Measurements from ENCODE around the gene ULK1. TPM values are rescaled to one million over a fixed set of nuclear protein-coding genes. Genes with fewer than 3 reads are reported as not detected.

Gene ULK1
- total RNA-seq, 1 donor from 2014 or later = 57.4 TPM

- TF ChIP-seq, protein P1, sequence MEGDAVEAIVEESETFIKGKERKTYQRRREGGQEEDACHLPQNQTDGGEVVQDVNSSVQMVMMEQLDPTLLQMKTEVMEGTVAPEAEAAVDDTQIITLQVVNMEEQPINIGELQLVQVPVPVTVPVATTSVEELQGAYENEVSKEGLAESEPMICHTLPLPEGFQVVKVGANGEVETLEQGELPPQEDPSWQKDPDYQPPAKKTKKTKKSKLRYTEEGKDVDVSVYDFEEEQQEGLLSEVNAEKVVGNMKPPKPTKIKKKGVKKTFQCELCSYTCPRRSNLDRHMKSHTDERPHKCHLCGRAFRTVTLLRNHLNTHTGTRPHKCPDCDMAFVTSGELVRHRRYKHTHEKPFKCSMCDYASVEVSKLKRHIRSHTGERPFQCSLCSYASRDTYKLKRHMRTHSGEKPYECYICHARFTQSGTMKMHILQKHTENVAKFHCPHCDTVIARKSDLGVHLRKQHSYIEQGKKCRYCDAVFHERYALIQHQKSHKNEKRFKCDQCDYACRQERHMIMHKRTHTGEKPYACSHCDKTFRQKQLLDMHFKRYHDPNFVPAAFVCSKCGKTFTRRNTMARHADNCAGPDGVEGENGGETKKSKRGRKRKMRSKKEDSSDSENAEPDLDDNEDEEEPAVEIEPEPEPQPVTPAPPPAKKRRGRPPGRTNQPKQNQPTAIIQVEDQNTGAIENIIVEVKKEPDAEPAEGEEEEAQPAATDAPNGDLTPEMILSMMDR (IDR thresholded peaks at IDR 0.05; ENCODE audit: borderline replicate concordance) = no peak
- H3K4me1 ChIP-seq = peaks cover 77% of the 10 kb centered on the region
- no peak for DNase-seq
- peak overlapping the region; percentile 47 for H3K4me3 ChIP-seq
- no peaks in the 10 kb centered on the region for H3K27me3 ChIP-seq (ENCODE audit: low read depth)
- H3K9me3 ChIP-seq (replicated peaks) = no peaks in the 10 kb centered on the region
- H3K27ac ChIP-seq (replicated peaks) = peak overlapping the region; percentile 80
- H3K36me3 ChIP-seq = peaks cover 30% of the 10 kb centered on the region
- intact Hi-C loops (cut with micrococcal nuclease) = no loop called here
Measured at GRCh38 chr12:131903270-131904255, 9.1 kb downstream of the ULK1 start.

- TF ChIP-seq, protein P1 (IDR thresholded peaks at IDR 0.05; ENCODE audit: borderline replicate concordance) = no peak
- Histone ChIP-seq H3K27me3 (ENCODE audit: low read depth) (no peaks in the 10 kb centered on the region), H3K4me3 (no peak overlapping the region), H3K36me3 (peaks cover 31% of the 10 kb centered on the region), H3K9me3 (replicated peaks) (no peaks in the 10 kb centered on the region), H3K4me1 (peaks cover 75% of the 10 kb centered on the region), H3K27ac (replicated peaks) (no peak overlapping the region)
- intact Hi-C loops (cut with micrococcal nuclease) = no loop called here
- no peak for DNase-seq
Measured at GRCh38 chr12:131904346-131904745, 9.9 kb downstream of the ULK1 start.

- DNase-seq = no peak
- intact Hi-C loops (cut with micrococcal nuclease) = no loop called here
- H3K27me3 ChIP-seq (ENCODE audit: low read depth) = no peaks in the 10 kb centered on the region
- H3K9me3 ChIP-seq (replicated peaks) = no peaks in the 10 kb centered on the region
- TF ChIP-seq, protein P1 (IDR thresholded peaks at IDR 0.05; ENCODE audit: borderline replicate concordance) = no peak
- no peak overlapping the region for H3K4me3 ChIP-seq
- no peak overlapping the region for H3K27ac ChIP-seq (replicated peaks)
- peaks cover 35% of the 10 kb centered on the region for H3K36me3 ChIP-seq
- H3K4me1 ChIP-seq = peaks cover 72% of the 10 kb centered on the region
Measured at GRCh38 chr12:131905081-131905629, 10.7 kb downstream of the ULK1 start.

GRCh38 chr12:131905630-131906091 lies 11.2 kb downstream of the ULK1 start:
- H3K27me3 ChIP-seq (ENCODE audit: low read depth) = no peaks in the 10 kb centered on the region
- H3K9me3 ChIP-seq (replicated peaks) = no peaks in the 10 kb centered on the region
- no peak overlapping the region for H3K27ac ChIP-seq (replicated peaks)
- intact Hi-C loops (cut with micrococcal nuclease) = no loop called here
- H3K4me3 ChIP-seq = no peak overlapping the region
- H3K4me1 ChIP-seq = peaks cover 70% of the 10 kb centered on the region
- H3K36me3 ChIP-seq = peaks cover 40% of the 10 kb centered on the region
- TF ChIP-seq, protein P1 (IDR thresholded peaks at IDR 0.05; ENCODE audit: borderline replicate concordance) = no peak
- DNase-seq = no peak

DNA sequence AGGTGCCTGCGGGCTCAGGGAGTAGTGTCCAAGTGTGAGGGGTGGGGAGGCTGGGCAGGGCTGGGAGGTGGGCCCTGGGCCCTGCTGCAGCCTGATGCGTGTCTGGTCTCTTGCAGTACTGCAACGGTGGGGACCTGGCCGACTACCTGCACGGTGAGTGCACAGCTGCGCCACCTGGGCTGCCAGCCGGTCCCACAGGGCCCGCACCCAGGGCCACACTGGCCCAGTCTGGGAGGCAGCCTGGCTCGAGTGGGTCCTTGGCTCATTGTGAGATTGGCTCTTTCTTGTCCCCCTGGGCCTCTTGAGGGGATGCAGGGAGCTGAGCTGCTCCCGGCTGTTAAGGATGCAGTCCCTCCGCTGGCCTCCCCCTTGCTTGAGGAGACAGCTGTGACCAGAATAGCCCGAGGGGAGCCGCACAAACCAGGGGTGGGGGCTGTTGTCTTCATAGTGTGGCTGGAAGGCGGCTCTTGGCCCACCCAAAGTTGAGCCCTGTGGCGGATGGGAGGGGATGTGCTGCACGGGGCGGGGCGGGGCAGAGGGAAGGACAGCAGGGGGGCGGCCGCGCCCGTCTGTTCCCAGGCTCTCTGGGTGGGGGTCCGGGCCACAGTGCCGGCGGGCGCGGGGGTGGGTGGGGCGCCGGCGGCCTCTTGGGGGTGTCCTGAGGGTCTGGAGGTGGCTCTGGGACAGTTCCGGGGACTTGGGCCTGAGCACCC lies 13.1 kb downstream of the ULK1 start:
- no peak for DNase-seq
- intact Hi-C loops (cut with micrococcal nuclease) = no loop called here
- Histone ChIP-seq H3K4me3 (no peak overlapping the region), H3K27me3 (ENCODE audit: low read depth) (no peaks in the 10 kb centered on the region), H3K9me3 (replicated peaks) (no peaks in the 10 kb centered on the region), H3K36me3 (peaks cover 57% of the 10 kb centered on the region), H3K4me1 (peaks cover 70% of the 10 kb centered on the region), H3K27ac (replicated peaks) (no peak overlapping the region)
- TF ChIP-seq, protein P1 (IDR thresholded peaks at IDR 0.05; ENCODE audit: borderline replicate concordance) = no peak

All from left ventricle myocardium inferior (tissue), 1 donor.